GM12872 (cell line): ENCODE data around the gene HHIPL2.

Experiments
- TF ChIP-seq, protein P1 (sequence below): IDR thresholded peaks from 3 replicates; pipeline ENCODE4 v1.5.1; 2011; ENCODE audit warnings: low read depth, mild to moderate bottlenecking, low read length, moderate library complexity; ENCODE audit not compliant: insufficient read depth

The HHIPL2 gene

GRCh38 chr1:222522105-222522915, 25.6 kb downstream of the HHIPL2 start:
- TF ChIP-seq, protein P1, sequence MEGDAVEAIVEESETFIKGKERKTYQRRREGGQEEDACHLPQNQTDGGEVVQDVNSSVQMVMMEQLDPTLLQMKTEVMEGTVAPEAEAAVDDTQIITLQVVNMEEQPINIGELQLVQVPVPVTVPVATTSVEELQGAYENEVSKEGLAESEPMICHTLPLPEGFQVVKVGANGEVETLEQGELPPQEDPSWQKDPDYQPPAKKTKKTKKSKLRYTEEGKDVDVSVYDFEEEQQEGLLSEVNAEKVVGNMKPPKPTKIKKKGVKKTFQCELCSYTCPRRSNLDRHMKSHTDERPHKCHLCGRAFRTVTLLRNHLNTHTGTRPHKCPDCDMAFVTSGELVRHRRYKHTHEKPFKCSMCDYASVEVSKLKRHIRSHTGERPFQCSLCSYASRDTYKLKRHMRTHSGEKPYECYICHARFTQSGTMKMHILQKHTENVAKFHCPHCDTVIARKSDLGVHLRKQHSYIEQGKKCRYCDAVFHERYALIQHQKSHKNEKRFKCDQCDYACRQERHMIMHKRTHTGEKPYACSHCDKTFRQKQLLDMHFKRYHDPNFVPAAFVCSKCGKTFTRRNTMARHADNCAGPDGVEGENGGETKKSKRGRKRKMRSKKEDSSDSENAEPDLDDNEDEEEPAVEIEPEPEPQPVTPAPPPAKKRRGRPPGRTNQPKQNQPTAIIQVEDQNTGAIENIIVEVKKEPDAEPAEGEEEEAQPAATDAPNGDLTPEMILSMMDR, result no peak

DNA sequence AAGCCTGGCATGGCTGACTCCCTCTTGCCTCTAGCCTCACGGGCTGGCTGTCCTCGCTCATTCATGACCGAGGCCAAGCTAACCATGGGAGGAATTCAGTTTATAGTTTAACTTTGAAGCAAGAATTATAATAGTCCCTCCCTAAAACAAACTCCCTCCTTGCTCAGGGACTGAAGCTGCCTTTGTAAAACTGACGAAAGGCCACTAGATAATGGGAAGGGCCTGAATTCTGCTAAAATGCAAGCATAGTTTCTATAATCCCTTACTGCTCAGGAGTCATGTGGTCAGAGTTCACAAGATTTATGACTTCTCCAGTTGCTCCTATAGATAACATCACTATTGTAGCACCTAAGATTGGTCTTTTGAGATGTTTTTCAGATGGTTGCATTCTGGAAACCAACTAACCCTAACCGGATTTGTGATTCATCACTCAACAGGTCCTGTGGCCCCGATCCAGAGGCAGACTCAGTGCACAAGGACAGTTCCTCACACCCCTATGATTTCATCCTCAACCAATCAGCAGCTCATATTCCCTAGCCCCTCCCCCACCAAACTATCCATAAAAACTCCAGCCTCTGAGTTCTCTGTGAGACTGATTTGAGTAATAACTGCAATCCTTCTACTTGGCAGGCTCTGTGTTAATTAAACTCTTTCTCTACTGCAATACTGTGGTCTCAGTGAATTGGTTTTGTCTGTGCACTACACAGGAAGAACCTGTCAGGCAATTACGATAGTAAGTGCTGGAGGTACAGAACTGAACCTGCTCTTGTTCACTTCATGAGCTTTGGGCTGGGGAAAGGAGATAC, 26.4 kb downstream of the HHIPL2 start:
- TF ChIP-seq, protein P1, result no peak
